GM23338 (cell line): ENCODE results near the gene COA1. TPM values are rescaled to one million over a fixed set of nuclear protein-coding genes. Genes with fewer than 3 reads are reported as not detected.

ENCODE experiments used
- ATAC-seq: fragments of 200-7000 bp; cut with Tn5 transposase; 3 replicates; pipeline ENCODE4 v1.9.1; 2020
- DNase-seq: peaks from one replicate; pipeline ENCODE4 v3.0.0-alpha.2; 2015; ENCODE audit warnings: low spot score
- H2AFZ ChIP-seq: fragments of 200-600 bp; sonication (generic); 2 replicates; pipeline ENCODE4 v1.8.0; 2016; ENCODE audit warnings: antibody characterized with exemption, mild to moderate bottlenecking, moderate library complexity
- H3F3A ChIP-seq: fragments of 200-600 bp; sonication (generic); replicated peaks from 2 replicates; pipeline ENCODE4 v1.8.0; 2017; ENCODE audit warnings: antibody characterized with exemption, mixed run types, low read depth
- H3K27ac ChIP-seq: fragments of 200-600 bp; sonication (generic); 2 replicates; pipeline ENCODE4 v1.6.1; 2016; ENCODE audit warnings: low read depth
- H3K27me3 ChIP-seq: fragments of 200-600 bp; sonication (generic); 2 replicates; pipeline ENCODE4 v1.8.0; 2016; ENCODE audit warnings: mild to moderate bottlenecking, mixed run types, moderate library complexity; ENCODE audit not compliant: insufficient read depth
- H3K36me3 ChIP-seq: fragments of 200-600 bp; sonication (generic); 2 replicates; pipeline ENCODE4 v1.8.0; 2016; ENCODE audit warnings: mild to moderate bottlenecking; ENCODE audit not compliant: insufficient read depth
- H3K4me1 ChIP-seq: fragments of 200-600 bp; sonication (generic); 2 replicates; pipeline ENCODE4 v1.8.0; 2016; ENCODE audit warnings: mild to moderate bottlenecking, moderate library complexity; ENCODE audit not compliant: insufficient read depth
- H3K4me2 ChIP-seq: fragments of 200-600 bp; sonication (generic); 2 replicates; pipeline ENCODE4 v1.7.1; 2017; ENCODE audit warnings: mixed run types
- H3K4me3 ChIP-seq: fragments of 200-600 bp; sonication (generic); 2 replicates; pipeline ENCODE4 v1.6.1; 2016; ENCODE audit warnings: mixed run types
- H3K79me2 ChIP-seq: fragments of 200-600 bp; sonication (generic); replicated peaks from 2 replicates; pipeline ENCODE4 v1.8.0; 2017; ENCODE audit warnings: mild to moderate bottlenecking; ENCODE audit not compliant: insufficient read depth
- H3K9me2 ChIP-seq: fragments of 200-600 bp; sonication (generic); 2 replicates; pipeline ENCODE4 v1.8.0; 2017; ENCODE audit not compliant: insufficient read depth
- H4K20me1 ChIP-seq: fragments of 200-600 bp; sonication (generic); replicated peaks from 2 replicates; pipeline ENCODE4 v1.8.0; 2017; ENCODE audit warnings: mild to moderate bottlenecking; ENCODE audit not compliant: insufficient read depth
- H3K27ac Mint-ChIP-seq: 2 replicates; pipeline ENCODE4 v1.8.0; 2020; ENCODE audit warnings: inconsistent platforms, mild to moderate bottlenecking, moderate library complexity, mixed read lengths
- H3K27me3 Mint-ChIP-seq: 3 replicates; pipeline ENCODE4 v1.8.0; 2022; ENCODE audit warnings: low read depth, mild to moderate bottlenecking, moderate library complexity, mixed read lengths, inconsistent platforms; ENCODE audit not compliant: insufficient read depth, poor library complexity
- H3K36me3 Mint-ChIP-seq: 3 replicates; pipeline ENCODE4 v1.8.0; 2021; ENCODE audit warnings: low read depth, mild to moderate bottlenecking, inconsistent platforms, moderate library complexity, mixed read lengths
- H3K4me1 Mint-ChIP-seq: 3 replicates; pipeline ENCODE4 v1.8.0; 2020; ENCODE audit warnings: mild to moderate bottlenecking, inconsistent platforms, mixed read lengths
- H3K4me3 Mint-ChIP-seq: 3 replicates; pipeline ENCODE4 v1.8.0; 2021; ENCODE audit warnings: moderate library complexity, mild to moderate bottlenecking, inconsistent platforms, mixed read lengths
- H3K9me3 Mint-ChIP-seq: 3 replicates; pipeline ENCODE4 v1.8.0; 2020; ENCODE audit warnings: moderate library complexity, mild to moderate bottlenecking, inconsistent platforms, mixed read lengths
- CREB1 ChIP-seq: fragments of 250-450 bp; sonication (Bioruptor Pico); IDR thresholded peaks from 2 replicates; pipeline ENCODE4 v1.5.0; 2020; ENCODE audit warnings: low read depth, mild to moderate bottlenecking, moderate library complexity
- CTCF ChIP-seq, 2 experiments: fragments of 200-600 bp in 1 of 2; sonication (generic) in 1 of 2; conservative IDR thresholded peaks; 2 replicates each; pipeline versions ENCODE4 v1.5.1 to v1.6.1; 2016 to 2017; ENCODE audit warnings: antibody characterized with exemption in 2 of 2, low read depth in 2 of 2, mild to moderate bottlenecking in 2 of 2, moderate library complexity in 1 of 2
- ETS1 ChIP-seq: IDR thresholded peaks from 2 replicates; pipeline ENCODE4 v1.6.1; 2016; ENCODE audit warnings: antibody characterized with exemption
- EZH2 ChIP-seq: fragments of 200-600 bp; sonication (generic); IDR thresholded peaks from one replicate; pipeline ENCODE4 v1.8.0; 2017; ENCODE audit warnings: antibody characterized with exemption, mild to moderate bottlenecking, low read depth; ENCODE audit not compliant: unreplicated experiment
- JUNB ChIP-seq: IDR thresholded peaks from one replicate; pipeline ENCODE4 v1.6.1; 2016; ENCODE audit warnings: antibody characterized with exemption; ENCODE audit not compliant: unreplicated experiment
- NANOG ChIP-seq: IDR thresholded peaks from 2 replicates; pipeline ENCODE4 v1.6.1; 2016; ENCODE audit warnings: antibody characterized with exemption, borderline replicate concordance
- POLR2AphosphoS5 ChIP-seq: IDR thresholded peaks from 2 replicates; pipeline ENCODE4 v1.6.1; 2016; ENCODE audit warnings: antibody characterized with exemption, low read depth
- STAT1 ChIP-seq: IDR thresholded peaks from one replicate; pipeline ENCODE4 v1.6.1; 2016; ENCODE audit warnings: antibody characterized with exemption; ENCODE audit not compliant: unreplicated experiment
- ZNF331 ChIP-seq: fragments of 250-450 bp; sonication (Bioruptor Pico); IDR thresholded peaks from 2 replicates; pipeline ENCODE4 v1.5.0; 2020; ENCODE audit warnings: low read depth, mild to moderate bottlenecking, moderate library complexity
- ZNF462 ChIP-seq: fragments of 250-450 bp; sonication (Bioruptor Pico); IDR thresholded peaks from 2 replicates; pipeline ENCODE4 v1.5.0; 2020; ENCODE audit warnings: mild to moderate bottlenecking, moderate library complexity
- polyA plus RNA-seq: library from polyadenylated mRNA; unstranded; fragments of >200 nt; fragmentation: Nextera tagmentation; extraction: Ambion mirVana; gene quantifications from 2 replicates; pipeline ENCODE4 v1.2.1, GENCODE V29; 2016
- total RNA-seq: library from RNA; depleted of rRNA; stranded (reverse); fragments of >200 nt; shearing (Covaris generic); gene quantifications from 2 replicates; pipeline ENCODE4 v1.2.3, GENCODE V29; 2014

Gene COA1
- total and polyA plus RNA-seq, 2 experiments from 2014 or later, result 156 to 158 TPM

GRCh38 chr7:43725251-43725650, 4.1 kb downstream of the COA1 start:
- no peak overlapping the region for H3K4me2 ChIP-seq
- Mint-ChIP-seq H3K27ac (no peak overlapping the region), H3K4me3 (no peak overlapping the region), H3K9me3 (no peaks in the 10 kb centered on the region), H3K36me3 (peaks cover 8% of the 10 kb centered on the region), H3K4me1 (peaks cover 14% of the 10 kb centered on the region; the same call in 2 of the 3 replicates), H3K27me3 (peaks cover 2% of the 10 kb centered on the region)
- H3F3A ChIP-seq, result no peaks in the 10 kb centered on the region
- ATAC-seq (no peak), DNase-seq (no peak)
- H4K20me1 ChIP-seq, result peaks cover 28% of the 10 kb centered on the region
- no peaks in the 10 kb centered on the region for H3K9me2 ChIP-seq
- no peak overlapping the region for H3K4me3 ChIP-seq
- H3K79me2 ChIP-seq, result peaks cover 91% of the 10 kb centered on the region
- no peaks in the 10 kb centered on the region for H3K27me3 ChIP-seq
- H3K27ac ChIP-seq, result no peak overlapping the region
- H3K4me1 ChIP-seq, result no peaks in the 10 kb centered on the region; the same call in 1 of the 2 replicates
- no peaks in the 10 kb centered on the region for H3K36me3 ChIP-seq
- H2AFZ ChIP-seq, result no peak overlapping the region
- TF ChIP-seq ZNF331 (CRISPR knock-in tag) (no peak), EZH2 (no peak), CTCF (conservative IDR thresholded peaks at IDR 0.05; ENCODE audit: low read depth in 2 of 2) (no peak), POLR2AphosphoS5 (no peak), CREB1 (CRISPR knock-in tag) (no peak), STAT1 (no peak), JUNB (no peak), ETS1 (no peak)

- peaks cover 14% of the 10 kb centered on the region for H3K4me1 Mint-ChIP-seq
- no peak overlapping the region for H3K4me3 Mint-ChIP-seq
- DNase-seq (no peak), ATAC-seq (no peak)
- H3K27me3 Mint-ChIP-seq, result peaks cover under 1% of the 10 kb centered on the region
- no peaks in the 10 kb centered on the region for H3K36me3 ChIP-seq
- no peak overlapping the region for H3K4me2 ChIP-seq
- H3K27ac ChIP-seq, result no peak overlapping the region
- H3F3A ChIP-seq, result no peaks in the 10 kb centered on the region
- H4K20me1 ChIP-seq, result peaks cover 33% of the 10 kb centered on the region
- H3K4me1 ChIP-seq, result no peaks in the 10 kb centered on the region; the same call in 1 of the 2 replicates
- TF ChIP-seq CREB1 (CRISPR knock-in tag) (no peak), NANOG (no peak), STAT1 (no peak), ZNF462 (CRISPR knock-in tag) (no peak)
- peaks cover 100% of the 10 kb centered on the region for H3K79me2 ChIP-seq
- H3K36me3 Mint-ChIP-seq, result peaks cover 21% of the 10 kb centered on the region
- no peak overlapping the region for H3K4me3 ChIP-seq
- no peaks in the 10 kb centered on the region for H3K9me2 ChIP-seq
- no peaks in the 10 kb centered on the region for H3K9me3 Mint-ChIP-seq
- no peak overlapping the region for H2AFZ ChIP-seq
- H3K27ac Mint-ChIP-seq, result no peak overlapping the region
- no peaks in the 10 kb centered on the region for H3K27me3 ChIP-seq
Measured at GRCh38 chr7:43723007-43723341, 6.3 kb downstream of the COA1 start.
